ENCODE results near the gene TMEM229B. TPM values are rescaled to one million over a fixed set of nuclear protein-coding genes. Genes with fewer than 3 reads are reported as not detected.

TMEM229B gene
- total and polyA plus RNA-seq, 4 donors: 1.5 to 4.5 (median 2.5) TPM

DNA sequence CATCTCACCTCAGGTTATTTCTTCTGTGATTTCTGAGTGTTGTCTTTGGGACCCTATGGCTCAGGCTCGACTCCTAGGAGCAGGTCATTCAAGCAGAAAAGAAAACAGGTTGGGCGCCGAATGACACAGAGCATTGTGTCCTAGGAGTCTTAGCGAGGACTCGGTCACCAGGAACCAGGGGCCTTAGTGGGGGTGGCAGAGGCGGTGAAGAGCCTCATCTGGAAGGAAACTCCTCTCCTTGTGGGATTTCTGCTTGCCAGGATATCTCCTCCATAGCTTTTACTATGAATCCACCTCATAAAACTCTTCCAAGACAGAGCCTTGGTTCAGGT is 45.2 kb upstream of the TMEM229B start:
- DNase-seq (no peak), ATAC-seq (ENCODE audit: insufficient read depth, low FRiP score) (no peak)
- no peak overlapping the region for H3K4me3 ChIP-seq
- H3K4me1 ChIP-seq (ENCODE audit: control insufficient read depth in 5 of 5, insufficient read depth in 5 of 5, low read length in 5 of 5): peaks cover 0 to 6% (median 0%) of the 10 kb centered on the region in 5 donors
- H3K9me3 ChIP-seq (ENCODE audit: control insufficient read depth in 4 of 4, insufficient read depth in 3 of 4, low read length in 3 of 4): no peaks in the 10 kb centered on the region
- 42 to 48% methylated on average over 6 of the region's 6 CpGs for WGBS, 2 donors
- TF ChIP-seq, protein P1, sequence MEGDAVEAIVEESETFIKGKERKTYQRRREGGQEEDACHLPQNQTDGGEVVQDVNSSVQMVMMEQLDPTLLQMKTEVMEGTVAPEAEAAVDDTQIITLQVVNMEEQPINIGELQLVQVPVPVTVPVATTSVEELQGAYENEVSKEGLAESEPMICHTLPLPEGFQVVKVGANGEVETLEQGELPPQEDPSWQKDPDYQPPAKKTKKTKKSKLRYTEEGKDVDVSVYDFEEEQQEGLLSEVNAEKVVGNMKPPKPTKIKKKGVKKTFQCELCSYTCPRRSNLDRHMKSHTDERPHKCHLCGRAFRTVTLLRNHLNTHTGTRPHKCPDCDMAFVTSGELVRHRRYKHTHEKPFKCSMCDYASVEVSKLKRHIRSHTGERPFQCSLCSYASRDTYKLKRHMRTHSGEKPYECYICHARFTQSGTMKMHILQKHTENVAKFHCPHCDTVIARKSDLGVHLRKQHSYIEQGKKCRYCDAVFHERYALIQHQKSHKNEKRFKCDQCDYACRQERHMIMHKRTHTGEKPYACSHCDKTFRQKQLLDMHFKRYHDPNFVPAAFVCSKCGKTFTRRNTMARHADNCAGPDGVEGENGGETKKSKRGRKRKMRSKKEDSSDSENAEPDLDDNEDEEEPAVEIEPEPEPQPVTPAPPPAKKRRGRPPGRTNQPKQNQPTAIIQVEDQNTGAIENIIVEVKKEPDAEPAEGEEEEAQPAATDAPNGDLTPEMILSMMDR (IDR thresholded peaks at IDR 0.05; ENCODE audit: control extremely low read depth, extremely low read depth): no peak
- H3K27me3 ChIP-seq (ENCODE audit: control insufficient read depth in 3 of 3, insufficient read depth in 3 of 3, low read length in 2 of 3): peaks cover 0 to 9% (median 7%) of the 10 kb centered on the region in 3 donors
- H3K27ac ChIP-seq (ENCODE audit: low read depth in 1 of 2, low read length in 1 of 2): no peak overlapping the region
- H3K36me3 ChIP-seq (ENCODE audit: control insufficient read depth in 4 of 4, insufficient read depth in 4 of 4, low read length in 4 of 4): no peaks in the 10 kb centered on the region
- peak overlapping the region in 1 of 2 donors; percentile 49 for H3K9ac ChIP-seq (ENCODE audit: insufficient read depth in 1 of 2, low read length in 2 of 2)

GRCh38 chr14:67532998-67533753 is 44.7 kb upstream of the TMEM229B start, which contains the start of gene PLEKHH1:
PLEKHH1 (plus strand) TSS chr14:67533290; CDS start chr14:67541868, 8,578 bp downstream.
- DNase-seq: peak; percentile 65 to 80 (median 77)
- TF ChIP-seq, protein P1 (IDR thresholded peaks at IDR 0.05; ENCODE audit: control extremely low read depth, extremely low read depth): no peak
- H3K9ac ChIP-seq (ENCODE audit: insufficient read depth in 1 of 2, low read length in 2 of 2): peak within 1 kb of the TSS in 1 of 2 donors; percentile 49
- peaks cover 0 to 9% (median 5%) of the 10 kb centered on the region in 3 donors for H3K27me3 ChIP-seq (ENCODE audit: control insufficient read depth in 3 of 3, insufficient read depth in 3 of 3, low read length in 2 of 3)
- ATAC-seq (ENCODE audit: insufficient read depth, low FRiP score): peak; percentile 89
- no peaks in the 10 kb centered on the region for H3K36me3 ChIP-seq (ENCODE audit: control insufficient read depth in 4 of 4, insufficient read depth in 4 of 4, low read length in 4 of 4)
- H3K27ac ChIP-seq (ENCODE audit: low read depth in 1 of 2, low read length in 1 of 2): peak within 1 kb of the TSS in 1 of 2 donors; percentile 85
- H3K4me3 ChIP-seq: peak within 1 kb of the TSS; percentile 66
- H3K4me1 ChIP-seq (ENCODE audit: control insufficient read depth in 5 of 5, insufficient read depth in 5 of 5, low read length in 5 of 5): peaks cover 0 to 7% (median 0%) of the 10 kb centered on the region in 5 donors
- H3K9me3 ChIP-seq (ENCODE audit: control insufficient read depth in 4 of 4, insufficient read depth in 3 of 4, low read length in 3 of 4): no peaks in the 10 kb centered on the region
- 1 to 2% methylated on average over 58 to 86 of the region's 86 CpGs for WGBS, 2 donors

DNA sequence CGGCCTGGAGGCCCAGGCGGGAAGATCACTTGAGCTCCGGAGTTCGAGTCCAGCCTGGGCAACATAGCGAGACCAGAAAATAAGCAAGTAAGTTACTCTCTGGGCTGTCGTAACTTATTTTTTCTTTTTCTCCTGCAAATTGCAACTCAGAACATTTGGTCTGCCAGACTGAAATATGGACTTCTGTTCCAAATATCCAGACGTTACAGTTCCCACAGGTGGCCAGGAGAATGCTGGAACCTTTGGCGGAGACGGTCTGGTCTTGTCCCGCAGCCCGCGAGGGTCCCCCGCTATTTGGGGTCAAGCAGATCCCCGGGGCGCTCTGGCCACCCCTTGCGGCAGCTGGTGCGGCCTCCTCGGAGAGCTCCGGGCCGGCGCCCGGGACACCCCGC is 44.1 kb upstream of the TMEM229B start:
- no peak for DNase-seq
- TF ChIP-seq, protein P1 (IDR thresholded peaks at IDR 0.05; ENCODE audit: control extremely low read depth, extremely low read depth): no peak
- Histone ChIP-seq H3K27me3 (ENCODE audit: control insufficient read depth in 3 of 3, insufficient read depth in 3 of 3, low read length in 2 of 3) (peaks cover 0 to 9% (median 5%) of the 10 kb centered on the region in 3 donors), H3K9ac (ENCODE audit: insufficient read depth in 1 of 2, low read length in 2 of 2) (peak overlapping the region in 1 of 2 donors; percentile 32), H3K36me3 (ENCODE audit: control insufficient read depth in 4 of 4, insufficient read depth in 4 of 4, low read length in 4 of 4) (no peaks in the 10 kb centered on the region), H3K4me1 (ENCODE audit: control insufficient read depth in 5 of 5, insufficient read depth in 5 of 5, low read length in 5 of 5) (peaks cover 0 to 13% (median 0%) of the 10 kb centered on the region in 5 donors), H3K4me3 (peak overlapping the region; percentile 66), H3K9me3 (ENCODE audit: control insufficient read depth in 4 of 4, insufficient read depth in 3 of 4, low read length in 3 of 4) (no peaks in the 10 kb centered on the region), H3K27ac (ENCODE audit: low read depth in 1 of 2, low read length in 1 of 2) (peak overlapping the region in 1 of 2 donors; percentile 85)
- 20% methylated on average over 22 to 23 of the region's 23 CpGs for WGBS, 2 donors
- ATAC-seq (ENCODE audit: insufficient read depth, low FRiP score): no peak
